Measurements from ENCODE around the gene SPON1. TPM values are rescaled to one million over a fixed set of nuclear protein-coding genes. Genes with fewer than 3 reads are reported as not detected.

SPON1 gene
- total and polyA plus RNA-seq, 2 donors = 1.6 to 3.6 TPM

DNA sequence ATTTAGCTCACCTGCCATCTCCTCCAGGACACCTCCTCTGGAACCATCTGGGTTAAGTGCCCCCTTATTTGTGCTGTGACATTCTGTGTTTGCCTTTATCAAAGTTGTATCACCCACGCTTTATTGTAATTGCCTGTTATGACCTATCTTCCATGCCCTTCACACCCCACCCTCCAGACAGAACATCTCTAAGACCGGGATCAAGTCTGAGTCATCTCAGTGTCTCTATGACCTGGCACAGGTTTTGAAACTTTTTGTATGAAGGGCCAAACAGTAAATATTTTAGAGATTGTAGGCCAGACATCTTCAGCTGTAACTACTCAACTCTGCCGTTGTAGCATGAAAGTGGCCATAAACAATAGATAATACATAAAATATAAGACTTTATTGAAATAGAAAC, 161.8 kb downstream of the SPON1 start:
- no peaks in the 10 kb centered on the region for H3K4me1 ChIP-seq (ENCODE audit: control insufficient read depth in 2 of 2, insufficient read depth in 2 of 2, low read length in 2 of 2)
- peaks cover 0 to 4% of the 10 kb centered on the region in 2 donors for H3K9me3 ChIP-seq (ENCODE audit: control insufficient read depth in 2 of 2, insufficient read depth in 1 of 2, low read length in 1 of 2)
- WGBS = 97% methylated on average over 3 of the region's 3 CpGs
- no peaks in the 10 kb centered on the region for H3K36me3 ChIP-seq (ENCODE audit: control insufficient read depth in 2 of 2, insufficient read depth in 2 of 2, low read length in 1 of 2)
- DNase-seq (ENCODE audit: low read depth in 6 of 9, low spot score in 9 of 9) = no peak
- H3K4me3 ChIP-seq (ENCODE audit: low read length in 2 of 2) = no peak overlapping the region
- H3K27ac ChIP-seq (ENCODE audit: low read depth in 1 of 2, low read length in 1 of 2) = no peak overlapping the region
- H3K27me3 ChIP-seq (ENCODE audit: control insufficient read depth in 2 of 2, insufficient read depth in 1 of 2, low read length in 1 of 2) = no peaks in the 10 kb centered on the region

DNA sequence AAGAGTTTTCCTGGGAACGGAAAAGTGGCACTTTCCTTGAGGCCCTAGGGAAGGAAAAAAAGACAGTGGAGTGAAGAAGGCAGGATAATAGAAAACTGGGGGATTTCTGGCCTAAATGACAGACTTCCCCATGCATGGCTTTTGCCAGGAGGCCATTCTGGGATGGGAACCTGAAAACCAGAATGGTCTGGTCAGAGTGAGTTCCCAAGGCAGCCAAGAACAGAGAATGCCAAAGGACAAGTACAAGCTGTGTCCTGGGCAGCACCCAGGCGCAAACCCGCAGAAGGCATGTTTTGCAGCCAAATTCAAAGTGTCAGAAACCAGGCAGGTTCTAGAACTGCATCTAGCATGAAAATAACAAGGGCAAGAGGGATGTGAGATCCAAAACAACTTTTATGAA, 162.4 kb downstream of the SPON1 start:
- DNase-seq (ENCODE audit: low read depth in 6 of 9, low spot score in 9 of 9) = no peak
- Histone ChIP-seq H3K4me3 (ENCODE audit: low read length in 2 of 2) (no peak overlapping the region), H3K9me3 (ENCODE audit: control insufficient read depth in 2 of 2, insufficient read depth in 1 of 2, low read length in 1 of 2) (peaks cover 0 to 4% of the 10 kb centered on the region in 2 donors), H3K27ac (ENCODE audit: low read depth in 1 of 2, low read length in 1 of 2) (no peak overlapping the region), H3K36me3 (ENCODE audit: control insufficient read depth in 2 of 2, insufficient read depth in 2 of 2, low read length in 1 of 2) (no peaks in the 10 kb centered on the region), H3K4me1 (ENCODE audit: control insufficient read depth in 2 of 2, insufficient read depth in 2 of 2, low read length in 2 of 2) (no peaks in the 10 kb centered on the region), H3K27me3 (ENCODE audit: control insufficient read depth in 2 of 2, insufficient read depth in 1 of 2, low read length in 1 of 2) (no peaks in the 10 kb centered on the region)
- WGBS = 94% methylated on average over 3 of the region's 3 CpGs

DNA sequence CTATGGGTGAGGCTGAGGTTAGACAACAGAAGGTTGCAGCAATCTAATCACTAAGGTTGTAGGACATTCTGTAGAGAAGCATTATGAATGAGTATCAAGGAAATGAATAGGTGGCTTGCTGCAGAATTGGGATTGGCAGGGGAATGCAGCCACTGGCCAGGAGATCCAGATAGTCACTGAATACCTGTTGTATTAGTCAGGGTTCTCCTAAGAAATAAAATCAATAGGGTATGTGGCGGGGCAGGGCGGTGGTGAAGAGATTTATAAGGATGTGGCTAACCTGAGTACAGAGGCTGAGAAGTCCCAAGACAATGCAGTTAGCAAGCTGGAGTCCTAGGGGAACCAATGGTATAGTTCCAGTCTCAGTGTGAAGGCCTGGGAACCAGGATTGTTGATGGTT, 163.0 kb downstream of the SPON1 start:
- DNase-seq (ENCODE audit: low read depth in 6 of 9, low spot score in 9 of 9) = no peak
- H3K4me1 ChIP-seq (ENCODE audit: control insufficient read depth in 2 of 2, insufficient read depth in 2 of 2, low read length in 2 of 2) = no peaks in the 10 kb centered on the region
- H3K36me3 ChIP-seq (ENCODE audit: control insufficient read depth in 2 of 2, insufficient read depth in 2 of 2, low read length in 1 of 2) = no peaks in the 10 kb centered on the region
- no peaks in the 10 kb centered on the region for H3K27me3 ChIP-seq (ENCODE audit: control insufficient read depth in 2 of 2, insufficient read depth in 1 of 2, low read length in 1 of 2)
- H3K4me3 ChIP-seq (ENCODE audit: low read length in 2 of 2) = no peak overlapping the region
- peaks cover 0 to 4% of the 10 kb centered on the region in 2 donors for H3K9me3 ChIP-seq (ENCODE audit: control insufficient read depth in 2 of 2, insufficient read depth in 1 of 2, low read length in 1 of 2)
- no peak overlapping the region for H3K27ac ChIP-seq (ENCODE audit: low read depth in 1 of 2, low read length in 1 of 2)
- 100% methylated on average over 2 of the region's 2 CpGs for WGBS

DNA sequence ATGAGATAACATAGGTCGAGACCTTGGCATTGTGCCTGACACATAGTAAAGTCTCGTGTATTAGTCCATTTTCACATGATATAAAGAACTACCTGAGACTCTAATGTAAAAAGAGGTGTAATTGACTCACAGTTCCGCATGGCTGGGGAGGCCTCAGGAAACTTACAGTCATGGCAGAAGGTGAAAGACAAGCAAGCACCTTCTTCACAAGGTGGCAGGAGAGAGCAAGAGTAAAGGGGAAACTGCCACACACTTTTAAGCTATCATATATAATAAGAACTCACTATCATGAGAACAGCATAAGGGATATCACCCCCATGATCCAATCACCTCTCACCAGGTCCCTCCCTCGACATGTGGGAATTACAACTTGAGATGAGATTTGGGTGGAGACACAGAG, 165.2 kb downstream of the SPON1 start:
- Histone ChIP-seq H3K27ac (ENCODE audit: low read depth in 1 of 2, low read length in 1 of 2) (no peak overlapping the region), H3K4me3 (ENCODE audit: low read length in 2 of 2) (no peak overlapping the region), H3K27me3 (ENCODE audit: control insufficient read depth in 2 of 2, insufficient read depth in 1 of 2, low read length in 1 of 2) (no peaks in the 10 kb centered on the region), H3K9me3 (ENCODE audit: control insufficient read depth in 2 of 2, insufficient read depth in 1 of 2, low read length in 1 of 2) (peaks cover 0 to 4% of the 10 kb centered on the region in 2 donors), H3K4me1 (ENCODE audit: control insufficient read depth in 2 of 2, insufficient read depth in 2 of 2, low read length in 2 of 2) (no peaks in the 10 kb centered on the region), H3K36me3 (ENCODE audit: control insufficient read depth in 2 of 2, insufficient read depth in 2 of 2, low read length in 1 of 2) (no peaks in the 10 kb centered on the region)
- WGBS = 93% methylated on average over 4 of the region's 4 CpGs
- DNase-seq (ENCODE audit: low read depth in 6 of 9, low spot score in 9 of 9) = no peak

DNA sequence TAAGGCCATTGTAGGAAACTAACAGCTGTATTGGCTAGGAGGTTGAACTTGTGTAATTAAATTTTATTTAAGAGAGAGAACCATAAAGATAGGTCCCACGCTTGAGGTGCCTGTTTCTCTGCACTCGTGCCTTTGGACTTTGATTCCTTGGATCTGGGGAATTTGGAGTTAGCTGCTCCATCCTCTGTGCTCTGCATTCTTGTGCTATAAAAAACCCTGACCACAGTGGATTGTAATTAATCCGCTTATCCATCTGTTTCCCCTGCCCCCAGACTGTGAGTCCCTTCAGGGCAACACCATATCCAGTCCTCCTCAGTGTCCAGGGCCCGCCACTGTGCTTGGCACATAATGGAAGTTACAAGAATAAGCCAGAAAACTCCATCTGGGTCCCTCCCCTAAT, 169.8 kb downstream of the SPON1 start:
- Histone ChIP-seq H3K36me3 (ENCODE audit: control insufficient read depth in 2 of 2, insufficient read depth in 2 of 2, low read length in 1 of 2) (no peaks in the 10 kb centered on the region), H3K9me3 (ENCODE audit: control insufficient read depth in 2 of 2, insufficient read depth in 1 of 2, low read length in 1 of 2) (peaks cover 0 to 4% of the 10 kb centered on the region in 2 donors), H3K27ac (ENCODE audit: low read depth in 1 of 2, low read length in 1 of 2) (no peak overlapping the region), H3K27me3 (ENCODE audit: control insufficient read depth in 2 of 2, insufficient read depth in 1 of 2, low read length in 1 of 2) (no peaks in the 10 kb centered on the region), H3K4me1 (ENCODE audit: control insufficient read depth in 2 of 2, insufficient read depth in 2 of 2, low read length in 2 of 2) (no peaks in the 10 kb centered on the region), H3K4me3 (ENCODE audit: low read length in 2 of 2) (no peak overlapping the region)
- no peak for DNase-seq (ENCODE audit: low read depth in 6 of 9, low spot score in 9 of 9)
- 95% methylated on average over 4 of the region's 4 CpGs for WGBS

DNA sequence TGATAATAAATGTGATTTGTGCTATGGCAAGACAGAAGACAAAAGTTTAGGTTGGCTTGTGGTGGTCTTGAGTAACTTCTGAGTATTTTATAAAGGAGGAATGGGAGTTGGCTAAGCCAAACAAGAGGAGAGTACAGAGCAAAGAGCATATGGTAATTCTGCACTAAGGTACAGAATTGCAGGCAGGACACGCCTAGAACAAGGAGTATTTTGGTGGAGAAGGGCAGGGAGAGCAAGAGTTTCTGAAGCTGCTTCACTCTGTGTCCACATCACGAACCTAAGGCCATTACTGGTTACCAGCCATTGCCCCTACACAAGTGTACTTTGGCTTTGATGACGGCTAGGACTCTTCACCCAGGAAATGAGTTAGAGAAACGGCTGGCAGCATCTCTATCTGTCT, 170.9 kb downstream of the SPON1 start:
- no peak overlapping the region for H3K4me3 ChIP-seq (ENCODE audit: low read length in 2 of 2)

DNA sequence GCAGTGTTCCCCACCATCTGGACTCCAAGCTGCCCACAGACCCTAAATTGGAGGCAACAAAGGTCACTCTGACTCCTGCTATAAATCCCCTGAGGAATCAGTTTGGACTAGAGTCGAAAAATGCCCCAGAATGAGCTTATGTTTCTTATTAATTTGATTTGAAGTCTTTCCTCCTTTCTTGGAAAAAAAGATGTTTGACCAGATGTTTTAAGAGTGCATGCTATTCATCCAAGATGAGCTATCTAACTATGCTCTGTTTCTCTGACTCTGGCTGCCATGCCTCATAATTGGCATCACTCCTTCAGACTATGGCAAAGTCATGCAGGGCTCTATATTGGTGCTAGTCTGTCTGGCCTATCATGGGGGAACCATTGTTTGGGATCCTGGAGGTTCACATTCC, 174.0 kb downstream of the SPON1 start:
- WGBS = 80% methylated on average over 1 of the region's 1 CpG
- no peaks in the 10 kb centered on the region for H3K9me3 ChIP-seq (ENCODE audit: control insufficient read depth in 2 of 2, insufficient read depth in 1 of 2, low read length in 1 of 2)
- H3K27me3 ChIP-seq (ENCODE audit: control insufficient read depth in 2 of 2, insufficient read depth in 1 of 2, low read length in 1 of 2) = no peaks in the 10 kb centered on the region
- DNase-seq (ENCODE audit: low read depth in 6 of 9, low spot score in 9 of 9) = no peak
- no peak overlapping the region for H3K27ac ChIP-seq (ENCODE audit: low read depth in 1 of 2, low read length in 1 of 2)
- H3K36me3 ChIP-seq (ENCODE audit: control insufficient read depth in 2 of 2, insufficient read depth in 2 of 2, low read length in 1 of 2) = no peaks in the 10 kb centered on the region
- no peaks in the 10 kb centered on the region for H3K4me1 ChIP-seq (ENCODE audit: control insufficient read depth in 2 of 2, insufficient read depth in 2 of 2, low read length in 2 of 2)
- no peak overlapping the region for H3K4me3 ChIP-seq (ENCODE audit: low read length in 2 of 2)

More for the DNA sequence above, 170.9 kb downstream of the SPON1 start:
- H3K4me1 ChIP-seq (ENCODE audit: control insufficient read depth in 2 of 2, insufficient read depth in 2 of 2, low read length in 2 of 2) = no peaks in the 10 kb centered on the region
- peaks cover 0 to 4% of the 10 kb centered on the region in 2 donors for H3K9me3 ChIP-seq (ENCODE audit: control insufficient read depth in 2 of 2, insufficient read depth in 1 of 2, low read length in 1 of 2)
- no peak overlapping the region for H3K27ac ChIP-seq (ENCODE audit: low read depth in 1 of 2, low read length in 1 of 2)
- H3K36me3 ChIP-seq (ENCODE audit: control insufficient read depth in 2 of 2, insufficient read depth in 2 of 2, low read length in 1 of 2) = no peaks in the 10 kb centered on the region
- no peaks in the 10 kb centered on the region for H3K27me3 ChIP-seq (ENCODE audit: control insufficient read depth in 2 of 2, insufficient read depth in 1 of 2, low read length in 1 of 2)
- WGBS = 93% methylated on average over 4 of the region's 4 CpGs
- DNase-seq (ENCODE audit: low read depth in 6 of 9, low spot score in 9 of 9) = no peak

DNA sequence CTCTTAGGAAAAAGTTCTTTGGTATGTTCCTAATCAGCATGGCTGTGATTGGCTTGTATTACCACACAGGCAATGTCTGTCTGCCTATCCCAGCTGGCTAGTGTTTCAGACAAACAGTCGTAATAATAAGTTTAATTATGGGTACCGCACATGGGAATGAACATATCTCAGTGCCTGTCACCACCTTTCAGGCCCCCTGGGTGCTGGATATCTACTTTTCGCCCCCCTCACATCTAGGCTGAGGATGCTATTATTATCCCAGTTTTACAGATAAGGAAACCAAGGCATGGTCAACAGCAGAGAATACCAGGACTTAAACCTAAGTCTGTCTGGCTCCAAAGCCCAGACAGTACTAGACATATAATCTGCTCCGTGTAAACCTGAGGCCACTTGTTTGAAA, 174.8 kb downstream of the SPON1 start:
- Histone ChIP-seq H3K4me3 (ENCODE audit: low read length in 2 of 2) (no peak overlapping the region), H3K27me3 (ENCODE audit: control insufficient read depth in 2 of 2, insufficient read depth in 1 of 2, low read length in 1 of 2) (no peaks in the 10 kb centered on the region), H3K36me3 (ENCODE audit: control insufficient read depth in 2 of 2, insufficient read depth in 2 of 2, low read length in 1 of 2) (no peaks in the 10 kb centered on the region), H3K9me3 (ENCODE audit: control insufficient read depth in 2 of 2, insufficient read depth in 1 of 2, low read length in 1 of 2) (no peaks in the 10 kb centered on the region), H3K4me1 (ENCODE audit: control insufficient read depth in 2 of 2, insufficient read depth in 2 of 2, low read length in 2 of 2) (no peaks in the 10 kb centered on the region), H3K27ac (ENCODE audit: low read depth in 1 of 2, low read length in 1 of 2) (no peak overlapping the region)
- WGBS = 95% methylated on average over 4 of the region's 4 CpGs
- no peak for DNase-seq (ENCODE audit: low read depth in 6 of 9, low spot score in 9 of 9)

DNA sequence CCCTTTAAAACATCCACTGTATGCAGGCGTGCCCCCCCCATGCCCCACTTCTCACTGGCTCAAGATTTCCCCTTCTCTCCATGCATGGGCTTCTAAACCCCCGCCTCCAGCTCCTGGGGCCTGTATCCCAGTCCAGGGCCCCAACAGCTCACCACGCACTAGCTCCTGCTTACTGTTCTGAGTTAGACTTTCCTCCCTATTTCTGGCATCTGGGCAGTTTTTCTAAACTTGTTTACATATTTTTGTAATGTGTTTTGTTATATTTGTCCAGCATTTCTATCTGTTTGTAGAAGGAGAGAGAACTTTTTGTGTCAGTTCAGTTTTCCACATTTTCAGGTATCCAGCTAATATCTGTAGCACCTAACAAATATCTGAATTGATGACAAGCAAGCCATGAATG, 178.5 kb downstream of the SPON1 start:
- H3K36me3 ChIP-seq (ENCODE audit: control insufficient read depth in 2 of 2, insufficient read depth in 2 of 2, low read length in 1 of 2) = no peaks in the 10 kb centered on the region
- H3K27ac ChIP-seq (ENCODE audit: low read depth in 1 of 2, low read length in 1 of 2) = no peak overlapping the region
- H3K4me3 ChIP-seq (ENCODE audit: low read length in 2 of 2) = no peak overlapping the region
- 94% methylated on average over 3 of the region's 3 CpGs for WGBS
- H3K4me1 ChIP-seq (ENCODE audit: control insufficient read depth in 2 of 2, insufficient read depth in 2 of 2, low read length in 2 of 2) = no peaks in the 10 kb centered on the region
- no peak for DNase-seq (ENCODE audit: low read depth in 6 of 9, low spot score in 9 of 9)
- H3K27me3 ChIP-seq (ENCODE audit: control insufficient read depth in 2 of 2, insufficient read depth in 1 of 2, low read length in 1 of 2) = no peaks in the 10 kb centered on the region
- H3K9me3 ChIP-seq (ENCODE audit: control insufficient read depth in 2 of 2, insufficient read depth in 1 of 2, low read length in 1 of 2) = no peaks in the 10 kb centered on the region

DNA sequence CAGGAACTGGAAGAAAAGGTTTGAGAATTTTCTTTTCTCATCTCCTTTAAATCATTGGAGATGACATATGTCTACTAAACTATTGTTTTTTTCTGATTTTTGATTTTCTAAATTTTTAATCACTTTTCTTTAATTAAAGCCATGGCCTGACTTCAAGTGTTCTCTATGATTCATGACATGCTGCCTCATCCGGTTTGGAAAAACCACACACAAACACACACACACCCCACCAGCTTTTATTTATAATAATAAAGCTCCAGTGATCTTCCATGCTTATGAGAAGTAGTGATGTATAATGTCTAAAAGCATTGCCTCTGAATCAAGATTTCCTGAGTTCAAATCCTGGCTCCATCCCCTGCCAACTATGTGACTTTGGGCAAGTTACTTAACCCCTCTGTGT, 179.2 kb downstream of the SPON1 start:
- H3K4me3 ChIP-seq (ENCODE audit: low read length in 2 of 2) = no peak overlapping the region
- H3K27ac ChIP-seq (ENCODE audit: low read depth in 1 of 2, low read length in 1 of 2) = no peak overlapping the region
- DNase-seq (ENCODE audit: low read depth in 6 of 9, low spot score in 9 of 9) = no peak
- no peaks in the 10 kb centered on the region for H3K4me1 ChIP-seq (ENCODE audit: control insufficient read depth in 2 of 2, insufficient read depth in 2 of 2, low read length in 2 of 2)
- 94% methylated on average over 1 of the region's 1 CpG for WGBS
- no peaks in the 10 kb centered on the region for H3K27me3 ChIP-seq (ENCODE audit: control insufficient read depth in 2 of 2, insufficient read depth in 1 of 2, low read length in 1 of 2)
- H3K36me3 ChIP-seq (ENCODE audit: control insufficient read depth in 2 of 2, insufficient read depth in 2 of 2, low read length in 1 of 2) = no peaks in the 10 kb centered on the region
- no peaks in the 10 kb centered on the region for H3K9me3 ChIP-seq (ENCODE audit: control insufficient read depth in 2 of 2, insufficient read depth in 1 of 2, low read length in 1 of 2)

Data from thymus (tissue), 11 donors.